ENCODE measurements around the gene GGT5.
"Not testable (repeated sequence)": the region's sequence is repeated elsewhere in the genome, so short reads cannot be mapped to it uniquely, and the experiment has no call there.

The GGT5 gene

GRCh38 chr22:24285245-24285644 lies 40.4 kb upstream of the GGT5 start:
- ChIA-PET CTCF (interaction anchor here (1.2 to 1.4 kb wide), 2 partner anchors 12 to 55 kb away, joined by 4 read pairs; no protein-coding TSS in a partner anchor), POLR2A (no interaction called here)
- DNase-seq (ENCODE audit: extremely low spot score) = peak; percentile 13
- TF ChIP-seq, protein P1, sequence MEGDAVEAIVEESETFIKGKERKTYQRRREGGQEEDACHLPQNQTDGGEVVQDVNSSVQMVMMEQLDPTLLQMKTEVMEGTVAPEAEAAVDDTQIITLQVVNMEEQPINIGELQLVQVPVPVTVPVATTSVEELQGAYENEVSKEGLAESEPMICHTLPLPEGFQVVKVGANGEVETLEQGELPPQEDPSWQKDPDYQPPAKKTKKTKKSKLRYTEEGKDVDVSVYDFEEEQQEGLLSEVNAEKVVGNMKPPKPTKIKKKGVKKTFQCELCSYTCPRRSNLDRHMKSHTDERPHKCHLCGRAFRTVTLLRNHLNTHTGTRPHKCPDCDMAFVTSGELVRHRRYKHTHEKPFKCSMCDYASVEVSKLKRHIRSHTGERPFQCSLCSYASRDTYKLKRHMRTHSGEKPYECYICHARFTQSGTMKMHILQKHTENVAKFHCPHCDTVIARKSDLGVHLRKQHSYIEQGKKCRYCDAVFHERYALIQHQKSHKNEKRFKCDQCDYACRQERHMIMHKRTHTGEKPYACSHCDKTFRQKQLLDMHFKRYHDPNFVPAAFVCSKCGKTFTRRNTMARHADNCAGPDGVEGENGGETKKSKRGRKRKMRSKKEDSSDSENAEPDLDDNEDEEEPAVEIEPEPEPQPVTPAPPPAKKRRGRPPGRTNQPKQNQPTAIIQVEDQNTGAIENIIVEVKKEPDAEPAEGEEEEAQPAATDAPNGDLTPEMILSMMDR (IDR thresholded peaks at IDR 0.05; ENCODE audit: control extremely low read depth, extremely low read depth, low read depth, missing control alignments) = no peak

DNA sequence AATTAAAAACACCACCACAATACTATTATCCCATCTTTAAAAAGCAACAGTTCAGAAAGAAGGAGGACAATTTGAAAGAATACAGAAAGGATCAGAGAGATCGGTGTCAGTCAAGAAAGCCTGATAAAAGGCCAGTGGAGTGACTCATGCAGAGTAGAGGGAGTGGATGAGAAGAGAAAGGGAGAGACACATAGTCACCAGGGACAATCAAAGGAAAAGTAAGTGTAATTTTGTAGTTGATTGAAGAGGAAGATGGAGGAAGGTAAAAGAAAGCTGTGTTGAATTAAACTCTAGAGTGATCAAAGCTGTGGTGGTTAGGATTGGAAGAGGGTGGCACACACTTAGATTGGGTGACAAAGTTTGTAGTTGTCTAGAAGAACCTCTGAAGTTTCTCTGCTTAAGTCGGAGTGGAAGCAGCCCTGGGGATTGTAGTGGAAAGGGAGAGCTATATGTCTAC lies 39.9 kb upstream of the GGT5 start:
- POLR2A ChIA-PET = no interaction called here

GRCh38 chr22:24282401-24282800 lies 37.5 kb upstream of the GGT5 start:
- ChIA-PET POLR2A (no interaction called here), CTCF (interaction anchor here (0.7 kb wide), 1 partner anchor 119 kb away, joined by 3 read pairs; no protein-coding TSS in a partner anchor)
- TF ChIP-seq, protein P1 (IDR thresholded peaks at IDR 0.05; ENCODE audit: control extremely low read depth, extremely low read depth, low read depth, missing control alignments) = no peak
- DNase-seq (ENCODE audit: extremely low spot score) = no peak

More for the DNA sequence above, 39.9 kb upstream of the GGT5 start:
- CTCF ChIA-PET = interaction anchor here (1.2 to 1.4 kb wide), 2 partner anchors 11 to 54 kb away, joined by 4 read pairs; no protein-coding TSS in a partner anchor
- TF ChIP-seq, protein P1 (IDR thresholded peaks at IDR 0.05; ENCODE audit: control extremely low read depth, extremely low read depth, low read depth, missing control alignments) = no peak
- no peak for DNase-seq (ENCODE audit: extremely low spot score)

DNA sequence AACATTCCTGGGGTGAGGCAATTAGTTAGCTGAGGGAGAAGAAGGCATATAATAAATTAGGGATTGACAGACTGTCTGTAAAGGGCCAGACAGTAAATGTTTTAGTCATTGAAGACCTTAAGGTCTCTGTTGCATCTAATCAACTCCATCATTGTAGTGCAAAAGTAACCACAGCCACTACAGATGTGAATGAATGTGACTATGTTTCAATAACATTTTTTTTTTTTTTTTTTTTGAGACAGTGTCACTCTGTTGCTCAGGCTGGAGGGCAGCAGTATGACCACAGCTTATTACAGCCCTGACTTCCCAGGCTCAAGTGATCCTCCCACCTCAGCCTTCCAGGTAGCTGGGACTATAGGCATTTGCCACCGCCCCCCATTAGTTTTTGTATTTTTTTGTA lies 35.5 kb upstream of the GGT5 start:
- DNase-seq (ENCODE audit: extremely low spot score); CTCF ChIA-PET; POLR2A ChIA-PET: not testable (repeated sequence)

- POLR2A ChIA-PET; DNase-seq (ENCODE audit: extremely low spot score): not testable (repeated sequence)
- CTCF ChIA-PET = interaction anchor here (1.1 kb wide), 1 partner anchor 14 kb away, joined by 3 read pairs; no protein-coding TSS in a partner anchor
- TF ChIP-seq, protein P1 (IDR thresholded peaks at IDR 0.05; ENCODE audit: control extremely low read depth, extremely low read depth, low read depth, missing control alignments) = peak; percentile 0
These were observed 30.0 kb upstream of the GGT5 start for GRCh38 chr22:24274696-24275405.

GRCh38 chr22:24273906-24274305 lies 29.0 kb upstream of the GGT5 start:
- CTCF ChIA-PET = interaction anchor here (1.1 to 1.6 kb wide), 2 partner anchors 11 to 15 kb away, joined by 3 to 4 read pairs; no protein-coding TSS in a partner anchor
- POLR2A ChIA-PET = not testable (repeated sequence)

DNA sequence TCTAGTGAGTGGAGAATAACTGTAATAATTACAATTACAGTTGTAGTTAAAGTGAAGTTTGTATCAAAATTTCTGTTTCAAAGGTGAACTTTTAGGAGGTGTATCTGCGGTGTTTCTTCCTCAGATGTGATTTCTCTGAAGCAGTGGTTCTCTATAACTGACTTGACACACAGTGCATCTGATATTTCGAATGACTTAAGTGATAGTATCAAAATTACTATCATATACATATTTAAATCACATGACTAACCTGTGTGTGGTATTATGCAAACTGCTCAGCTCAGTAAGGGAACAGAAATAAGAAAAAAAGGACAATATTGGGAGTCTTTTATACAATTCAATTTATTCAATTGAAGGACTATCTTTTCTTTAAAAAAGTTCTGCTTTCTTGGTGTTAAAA lies 28.1 kb upstream of the GGT5 start:
- ChIA-PET POLR2A (interaction anchor here (0.6 kb wide), 1 partner anchor 191 kb away, joined by 3 read pairs; no protein-coding TSS in a partner anchor), CTCF (interaction anchor here (1.6 kb wide), 1 partner anchor 12 kb away, joined by 4 read pairs; no protein-coding TSS in a partner anchor)
- not testable (repeated sequence) for DNase-seq (ENCODE audit: extremely low spot score)

More at GRCh38 chr22:24273906-24274305, 29.0 kb upstream of the GGT5 start:
- DNase-seq (ENCODE audit: extremely low spot score) = not testable (repeated sequence)

DNA sequence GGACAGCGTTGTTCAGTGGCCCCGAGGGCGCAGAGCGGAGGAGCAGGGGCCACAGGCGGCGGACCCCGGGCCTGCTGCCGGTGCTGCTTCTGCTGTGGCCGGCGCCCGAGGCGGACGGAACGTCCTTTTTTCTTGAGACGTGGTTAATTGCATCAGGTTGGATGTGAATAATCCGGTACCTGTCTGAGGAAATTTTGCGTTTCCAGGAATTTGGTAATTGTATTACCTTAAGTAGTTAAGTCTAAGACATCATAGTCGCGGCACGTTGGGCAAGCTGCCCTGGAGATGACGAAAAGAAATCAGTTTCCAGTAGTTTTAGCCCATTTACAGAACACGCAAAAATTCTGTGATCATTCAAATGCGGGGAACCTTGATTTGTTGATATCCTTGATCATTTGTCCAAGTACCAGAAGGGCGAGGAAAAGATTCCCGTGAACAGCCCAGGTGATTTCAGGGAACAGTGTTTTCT lies 26.5 kb upstream of the GGT5 start:
- POLR2A ChIA-PET = no interaction called here
- CTCF ChIA-PET = interaction anchor here (1.0 kb wide), 2 partner anchors 12 to 40 kb away, joined by 3 to 4 read pairs; no protein-coding TSS in a partner anchor
- TF ChIP-seq, protein P1 (IDR thresholded peaks at IDR 0.05; ENCODE audit: control extremely low read depth, extremely low read depth, low read depth, missing control alignments) = no peak
- no peak for DNase-seq (ENCODE audit: extremely low spot score)

Measured in GM10248 (cell line).